ENCODE results near the gene GGT1. TPM values are rescaled to one million over a fixed set of nuclear protein-coding genes. Genes with fewer than 3 reads are reported as not detected.
A peak's percentile ranks its signal among the peaks of the same experiment; 100 is the strongest.
"Not testable (repeated sequence)": the region's sequence is repeated elsewhere in the genome, so short reads cannot be mapped to it uniquely, and the experiment has no call there.

The GGT1 gene
- 10 to 100 TPM in 3 of 4 donors, 1 to 10 TPM in 1; 4.0 to 70.4 (median 43.0) TPM for polyA plus RNA-seq (ENCODE audit: insufficient read length in 4 of 4)

GRCh38 chr22:24602847-24603769, at the start of gene GGT1:
Gene GGT1, plus strand, starts transcription at chr22:24603193. Its CDS starts 7,889 bp downstream, at chr22:24611082.
- DNase-seq (ENCODE audit: low read depth in 4 of 4, low spot score in 3 of 4): not testable (repeated sequence)

GRCh38 chr22:24553597-24554312, 49.2 kb upstream of the GGT1 start:
- peak in 3 of 4 donors; percentile 6 to 16 (median 11) for DNase-seq (ENCODE audit: low read depth in 4 of 4, low spot score in 3 of 4)

GRCh38 chr22:24554313-24555164, 48.5 kb upstream of the GGT1 start, which contains the start of gene GUCD1:
Gene GUCD1, minus strand, starts transcription at chr22:24555138. Its CDS starts 147 bp downstream, at chr22:24554991.
- DNase-seq (ENCODE audit: low read depth in 4 of 4, low spot score in 3 of 4): peak in 3 of 4 donors; percentile 5 to 24 (median 22)

GRCh38 chr22:24555165-24556039, 47.6 kb upstream of the GGT1 start, which contains the start of gene SNRPD3:
Gene SNRPD3, plus strand, starts transcription at chr22:24555999. Its CDS starts 1,676 bp downstream, at chr22:24557675.
- peak; percentile 94 to 98 (median 97) for DNase-seq (ENCODE audit: low read depth in 4 of 4, low spot score in 3 of 4)

GRCh38 chr22:24559471-24559870, 43.5 kb upstream of the GGT1 start:
- DNase-seq (ENCODE audit: low read depth in 4 of 4, low spot score in 3 of 4): no peak

- no peak for DNase-seq (ENCODE audit: low read depth in 4 of 4, low spot score in 3 of 4)
These were observed 39.7 kb upstream of the GGT1 start for GRCh38 chr22:24563246-24563645.

GRCh38 chr22:24564376-24565058, 38.5 kb upstream of the GGT1 start:
- DNase-seq (ENCODE audit: low read depth in 4 of 4, low spot score in 3 of 4): no peak

- no peak for DNase-seq (ENCODE audit: low read depth in 4 of 4, low spot score in 3 of 4)
These were observed 37.9 kb upstream of the GGT1 start for GRCh38 chr22:24565077-24565476.

- no peak for DNase-seq (ENCODE audit: low read depth in 4 of 4, low spot score in 3 of 4)
These were observed 36.0 kb upstream of the GGT1 start for GRCh38 chr22:24566899-24567511.

GRCh38 chr22:24567668-24568067, 35.3 kb upstream of the GGT1 start:
- DNase-seq (ENCODE audit: low read depth in 4 of 4, low spot score in 3 of 4): no peak

- DNase-seq (ENCODE audit: low read depth in 4 of 4, low spot score in 3 of 4): no peak
These were observed 31.7 kb upstream of the GGT1 start for GRCh38 chr22:24571266-24571665.

- DNase-seq (ENCODE audit: low read depth in 4 of 4, low spot score in 3 of 4): no peak
These were observed 26.2 kb upstream of the GGT1 start for GRCh38 chr22:24576778-24577177.

- no peak for DNase-seq (ENCODE audit: low read depth in 4 of 4, low spot score in 3 of 4)
These were observed 24.4 kb upstream of the GGT1 start for GRCh38 chr22:24578355-24579257.

GRCh38 chr22:24579258-24579601, 23.8 kb upstream of the GGT1 start:
- DNase-seq (ENCODE audit: low read depth in 4 of 4, low spot score in 3 of 4): no peak

GRCh38 chr22:24580276-24580675, 22.7 kb upstream of the GGT1 start:
- DNase-seq (ENCODE audit: low read depth in 4 of 4, low spot score in 3 of 4): no peak

GRCh38 chr22:24582056-24582814, 20.8 kb upstream of the GGT1 start:
- DNase-seq (ENCODE audit: low read depth in 4 of 4, low spot score in 3 of 4): no peak

Data from left renal pelvis (tissue), 4 donors.